GM18861 (cell line): Measurements from ENCODE around the gene TMEM39B.
"Not testable (repeated sequence)": the region's sequence is repeated elsewhere in the genome, so short reads cannot be mapped to it uniquely, and the experiment has no call there.

ENCODE experiments used
- ATAC-seq: cut with Tn5 transposase; IDR thresholded peaks from one replicate; pipeline ENCODE4 v1.9.1; 2021; ENCODE audit not compliant: unreplicated experiment

Gene TMEM39B

DNA sequence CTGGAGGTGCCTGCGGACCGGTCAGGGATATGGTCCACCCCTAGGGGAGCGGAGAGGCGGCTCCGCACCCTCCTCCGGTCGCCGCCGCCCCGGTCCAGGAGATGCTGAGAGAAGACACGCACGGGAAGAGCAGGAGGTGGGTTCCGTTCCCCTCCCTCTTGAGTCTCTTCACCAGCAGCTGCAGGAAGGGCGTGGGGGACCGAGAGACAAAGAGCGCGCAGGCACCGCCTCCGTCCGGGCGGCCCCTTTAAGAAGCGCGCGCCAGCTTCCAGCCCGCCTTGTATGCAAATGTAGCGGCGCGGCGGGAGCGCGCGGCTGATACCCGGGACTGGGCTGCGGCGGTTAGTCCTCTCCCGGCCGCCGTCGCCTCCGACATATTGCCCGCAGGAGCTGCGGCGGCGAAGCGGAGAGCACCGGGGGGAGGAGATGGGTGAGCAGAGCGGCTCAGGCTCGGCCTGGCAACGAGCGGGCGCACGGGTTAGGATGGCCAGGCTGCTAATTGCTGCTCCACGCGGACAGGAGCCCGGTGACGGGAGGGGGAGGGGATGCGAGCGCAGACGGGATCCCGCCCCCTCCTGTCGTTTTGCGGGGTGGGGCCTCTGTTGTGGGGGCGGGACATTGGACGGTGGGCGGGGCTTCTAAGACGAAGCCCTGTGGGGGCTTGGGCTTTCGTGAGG lies at the start of gene TMEM39B:
Gene TMEM39B (plus strand): TSS at position 318 of the 677 bp plus-strand sequence. CDS start 109 bp downstream, at position 427.
- ATAC-seq, result peak; percentile 82

DNA sequence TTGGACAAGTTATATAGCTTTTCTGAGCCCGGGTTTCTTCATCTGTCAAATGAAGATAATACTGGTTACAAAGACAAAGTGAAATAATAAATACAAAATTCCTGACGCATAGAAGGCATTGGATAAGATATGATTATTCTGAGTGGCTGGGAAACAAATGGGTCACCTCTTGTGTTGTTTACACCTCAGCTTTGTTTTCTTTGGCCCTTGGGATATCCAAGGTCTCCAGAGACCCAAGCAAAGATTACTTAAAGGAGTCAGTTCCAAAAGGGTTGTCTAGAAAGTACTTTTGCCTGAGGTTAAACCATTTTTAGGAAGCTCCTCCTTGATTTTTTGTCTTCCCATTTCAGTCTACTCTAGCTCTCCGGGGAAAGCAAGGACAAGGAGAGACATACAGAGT lies 49.4 kb upstream of the TMEM39B start:
- no peak for ATAC-seq

DNA sequence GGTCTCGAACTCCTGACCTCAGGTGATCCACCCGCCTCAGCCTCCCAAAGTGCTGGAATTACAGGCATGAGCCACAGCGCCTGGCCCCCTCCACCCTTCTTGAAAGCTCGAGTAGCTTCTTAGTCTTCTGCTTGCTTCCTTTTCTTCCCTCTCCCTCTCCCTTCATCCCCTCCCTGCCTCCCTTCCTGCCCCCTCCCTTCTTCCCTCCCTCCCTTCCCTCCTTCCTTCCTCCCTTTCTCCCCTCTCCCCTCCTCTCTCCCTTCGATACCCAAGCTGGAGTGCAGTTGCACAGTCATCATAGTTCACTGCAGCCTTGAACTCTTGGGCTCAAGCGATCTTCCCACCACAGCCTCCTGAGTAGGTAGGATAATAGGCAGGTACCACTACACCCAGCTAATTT lies 47.2 kb upstream of the TMEM39B start:
- no peak for ATAC-seq

DNA sequence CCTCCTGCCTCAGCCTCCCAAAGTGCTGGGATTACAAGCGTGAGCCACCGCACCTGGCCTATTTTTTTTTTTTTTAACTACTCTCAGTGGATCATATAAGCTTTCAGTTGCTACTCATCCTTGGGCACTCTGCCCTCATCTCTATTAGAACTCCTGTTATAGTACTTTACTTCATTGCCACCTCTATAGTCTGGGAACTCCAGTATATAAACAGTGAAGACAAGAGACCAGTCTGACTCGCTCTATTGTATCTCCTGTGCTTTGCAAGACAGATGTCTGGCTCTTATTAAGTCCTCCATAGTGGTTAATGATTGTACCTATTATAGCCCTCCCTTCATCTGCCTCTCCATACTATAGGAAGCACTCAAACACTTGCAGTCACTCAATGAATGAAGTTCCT lies 44.0 kb upstream of the TMEM39B start:
- ATAC-seq, result no peak

DNA sequence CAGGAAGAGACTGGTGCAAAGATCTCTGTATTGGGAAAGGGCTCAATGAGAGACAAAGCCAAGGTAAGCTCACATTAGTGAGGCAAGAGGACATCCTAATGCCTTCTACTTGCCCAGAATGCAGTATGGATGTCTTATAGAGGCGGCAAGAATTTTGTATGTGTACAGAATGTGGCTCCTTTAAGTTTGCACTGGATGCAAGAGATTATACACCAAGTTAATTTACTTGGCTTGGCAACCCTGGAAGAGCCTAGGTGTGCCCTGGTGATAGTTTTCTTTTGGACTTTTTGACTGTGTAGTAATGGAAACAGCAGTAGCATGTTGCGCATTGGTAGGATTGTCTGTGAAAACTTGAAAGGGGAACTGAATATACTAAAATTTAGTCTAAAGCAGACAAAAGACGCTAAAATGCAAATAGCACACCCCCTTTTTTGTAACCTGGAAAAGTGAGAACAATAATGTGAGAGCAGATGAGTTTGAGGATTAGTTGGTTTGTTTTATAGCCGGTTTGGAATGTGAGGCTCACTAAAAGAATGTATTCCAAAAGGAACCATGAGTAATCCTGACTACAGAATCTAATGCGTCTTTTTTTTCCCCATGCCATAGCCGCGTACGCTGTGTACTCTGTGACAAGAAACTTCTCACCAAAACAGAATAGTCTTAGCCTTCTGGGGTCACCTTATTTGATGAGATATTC lies 41.0 kb upstream of the TMEM39B start:
- ATAC-seq, result no peak

DNA sequence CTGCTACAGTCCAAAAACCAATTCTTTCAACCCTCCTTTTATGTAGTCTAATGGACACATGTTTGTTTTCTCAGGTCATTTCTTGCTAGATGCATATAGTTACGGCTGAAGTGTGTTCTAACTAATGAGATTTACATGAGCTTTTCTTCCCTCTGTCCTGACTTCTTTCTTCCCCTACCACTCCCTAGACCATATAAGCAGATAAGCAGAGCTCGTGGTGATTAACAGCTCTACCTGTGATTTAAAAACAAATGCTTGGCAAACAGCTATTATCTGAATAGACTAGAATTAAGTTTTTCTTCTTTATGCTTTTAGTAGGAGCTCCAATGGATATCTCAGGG lies 40.5 kb upstream of the TMEM39B start:
- no peak for ATAC-seq

DNA sequence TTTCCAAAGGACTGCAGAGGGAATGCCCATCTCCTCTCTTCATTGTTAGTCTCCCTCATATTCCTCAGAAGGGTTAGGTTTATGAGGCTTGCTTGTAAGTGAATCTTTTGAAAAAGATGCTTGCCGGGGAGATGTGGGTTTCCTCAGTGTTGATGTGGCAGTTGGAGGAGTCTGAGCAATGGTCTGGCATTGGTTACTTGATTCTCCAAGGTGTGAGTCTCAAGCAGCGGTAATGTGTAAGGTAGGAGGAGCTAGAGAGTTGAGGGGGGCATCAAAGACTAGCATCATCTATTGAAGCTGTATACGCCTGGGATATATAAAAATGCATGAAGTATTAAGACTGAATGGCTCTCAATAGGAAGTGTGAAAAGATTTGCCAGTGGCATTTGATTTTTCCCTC lies 37.6 kb upstream of the TMEM39B start:
- no peak for ATAC-seq

DNA sequence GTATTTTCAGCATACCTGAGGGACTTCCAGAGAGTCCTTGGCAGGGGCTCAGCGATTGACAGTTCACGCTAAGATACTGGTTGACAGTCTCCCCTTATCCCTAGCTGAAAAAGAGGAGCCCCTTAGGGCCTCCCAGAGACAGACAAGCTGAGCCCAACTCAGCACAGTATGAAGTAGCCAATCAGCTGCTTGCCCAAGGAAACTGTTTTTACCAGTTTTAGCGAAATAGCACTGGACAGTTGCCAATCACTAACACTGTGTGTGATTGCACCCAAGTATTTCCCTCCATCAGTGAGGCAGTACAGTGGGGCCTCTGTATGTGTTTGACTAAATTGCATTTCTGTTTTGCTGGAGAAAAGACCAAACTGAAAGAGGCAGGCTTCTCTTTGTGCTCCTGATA lies 32.0 kb upstream of the TMEM39B start:
- ATAC-seq, result no peak

DNA sequence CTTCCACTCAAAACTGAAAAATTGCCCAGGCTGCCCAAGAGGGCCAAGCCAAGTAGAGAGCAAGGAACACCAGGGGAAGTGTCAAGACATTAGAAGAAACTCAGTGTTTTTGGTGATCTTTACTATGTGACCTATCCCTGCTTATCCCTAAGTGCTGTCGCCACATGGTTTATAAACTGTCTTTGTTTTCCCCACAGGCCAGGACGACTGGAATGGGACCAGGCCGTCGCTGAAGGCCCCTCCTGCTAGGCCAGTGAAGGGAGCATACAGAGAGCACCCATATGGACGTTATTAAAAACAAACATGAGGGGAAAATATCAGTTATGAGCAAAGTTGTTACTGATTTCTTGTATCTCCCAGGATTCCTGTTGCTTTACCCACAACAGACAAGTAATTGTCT lies 30.4 kb upstream of the TMEM39B start:
- no peak for ATAC-seq

DNA sequence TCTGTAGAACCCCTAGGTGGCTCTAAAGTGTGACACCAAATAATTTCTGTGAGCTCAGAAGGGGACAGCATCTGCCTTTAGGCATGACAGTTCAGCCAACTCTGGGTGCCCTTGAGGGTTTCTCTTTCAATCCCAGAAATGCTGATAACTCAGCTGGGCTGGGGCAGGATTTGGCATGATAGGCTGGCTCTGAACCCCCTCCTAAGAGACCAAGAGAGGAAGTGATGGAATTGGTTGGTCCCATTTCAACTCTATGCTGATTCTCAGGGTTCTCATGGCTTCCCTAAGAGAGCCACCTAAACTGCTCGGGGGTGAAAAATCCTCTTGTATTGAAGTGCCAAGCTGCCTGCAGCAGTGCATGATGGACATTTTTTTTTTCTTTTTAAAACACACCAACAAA lies 28.5 kb upstream of the TMEM39B start:
- no peak for ATAC-seq

DNA sequence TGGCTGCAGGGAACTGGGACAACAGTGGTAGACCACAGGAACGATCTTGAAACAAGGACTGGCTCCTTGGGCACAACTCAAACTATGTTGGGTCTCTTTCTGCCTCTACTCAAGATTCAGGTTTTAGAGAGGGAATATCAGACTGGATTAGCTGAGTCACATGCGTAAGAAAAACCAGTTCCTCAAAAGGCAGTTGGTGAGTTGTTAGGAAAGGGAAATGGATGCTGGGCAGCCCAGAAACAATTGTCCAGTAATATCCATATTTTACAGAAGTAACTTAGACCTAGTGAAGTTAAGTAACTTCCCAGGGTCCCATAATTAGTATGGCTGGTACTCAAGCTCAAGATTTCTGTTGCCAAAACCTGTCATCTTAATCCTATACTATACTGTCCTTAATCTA lies 27.0 kb upstream of the TMEM39B start:
- ATAC-seq, result no peak

DNA sequence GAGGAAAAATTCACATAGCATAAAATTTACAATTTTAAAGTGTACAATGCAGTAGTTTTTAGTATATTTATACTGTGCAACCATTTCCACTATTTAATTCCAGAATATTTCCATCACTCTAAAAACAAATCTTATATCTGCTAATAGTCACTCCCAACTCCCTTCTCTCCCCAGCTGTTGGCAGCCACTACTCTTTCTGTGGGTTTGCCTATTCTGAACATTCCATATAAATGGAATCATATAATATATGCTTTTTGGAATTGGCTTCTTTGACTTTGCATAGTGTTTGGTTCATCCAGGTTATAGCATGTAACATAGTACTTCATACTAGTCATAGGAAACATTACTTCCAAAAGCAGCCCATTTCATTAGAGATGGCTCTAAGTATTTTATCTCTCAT lies 25.0 kb upstream of the TMEM39B start:
- no peak for ATAC-seq

DNA sequence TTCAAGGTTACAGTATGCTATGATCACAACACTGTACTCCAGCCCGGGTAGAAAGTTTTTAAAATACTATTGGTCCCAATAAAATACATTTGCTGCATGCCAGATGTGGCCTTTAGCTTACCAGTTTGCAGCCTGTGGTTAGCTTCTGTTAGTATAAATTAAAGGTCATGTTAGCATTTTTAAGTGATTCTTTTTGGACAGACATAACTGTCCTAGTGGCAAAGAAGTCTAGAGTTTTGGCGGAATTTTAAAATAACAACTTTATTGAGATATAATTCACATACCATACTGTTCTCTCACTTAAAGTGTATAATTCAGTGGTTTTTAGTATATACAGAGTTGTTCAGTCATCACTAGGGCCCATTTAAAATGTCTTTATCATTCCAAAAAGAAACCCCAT lies 24.3 kb upstream of the TMEM39B start:
- no peak for ATAC-seq

DNA sequence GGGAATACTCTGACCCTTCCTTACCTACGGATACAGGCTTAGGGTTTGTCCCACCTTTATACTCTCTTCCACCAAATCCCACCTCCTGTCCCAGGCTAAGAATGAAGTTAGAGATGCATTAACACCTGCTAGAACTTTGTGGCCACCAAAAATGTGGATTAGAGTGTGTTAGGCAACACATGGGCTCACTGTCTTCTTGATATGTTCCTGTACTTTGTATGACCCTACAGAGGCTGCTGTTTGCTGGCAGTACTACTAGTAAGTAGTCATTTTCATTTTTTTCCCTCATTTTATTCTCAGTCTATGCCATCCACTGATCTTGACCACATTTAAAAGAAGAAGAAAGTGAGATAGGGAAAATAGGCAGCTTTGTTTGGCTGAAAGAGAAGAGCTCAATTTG lies 21.0 kb upstream of the TMEM39B start:
- ATAC-seq, result no peak

DNA sequence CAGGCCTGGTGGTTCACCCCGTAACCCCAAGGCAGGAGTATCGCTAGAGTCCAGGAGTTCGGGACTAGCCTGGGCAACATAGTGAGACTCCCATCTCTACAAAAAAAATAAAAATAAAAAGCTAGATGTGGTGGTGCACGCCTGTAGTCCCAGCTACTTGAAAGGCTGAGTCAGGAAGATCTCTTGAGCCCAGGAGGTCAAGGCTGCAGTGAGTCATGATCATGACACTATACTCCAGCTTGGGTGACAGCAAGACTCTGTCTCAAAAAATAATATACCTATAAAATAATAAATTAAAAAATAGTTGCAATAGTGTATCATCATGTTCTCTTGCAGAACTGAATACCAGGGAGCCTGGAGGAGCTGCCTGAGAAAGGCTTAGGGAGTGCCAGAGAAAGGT lies 19.9 kb upstream of the TMEM39B start:
- no peak for ATAC-seq

DNA sequence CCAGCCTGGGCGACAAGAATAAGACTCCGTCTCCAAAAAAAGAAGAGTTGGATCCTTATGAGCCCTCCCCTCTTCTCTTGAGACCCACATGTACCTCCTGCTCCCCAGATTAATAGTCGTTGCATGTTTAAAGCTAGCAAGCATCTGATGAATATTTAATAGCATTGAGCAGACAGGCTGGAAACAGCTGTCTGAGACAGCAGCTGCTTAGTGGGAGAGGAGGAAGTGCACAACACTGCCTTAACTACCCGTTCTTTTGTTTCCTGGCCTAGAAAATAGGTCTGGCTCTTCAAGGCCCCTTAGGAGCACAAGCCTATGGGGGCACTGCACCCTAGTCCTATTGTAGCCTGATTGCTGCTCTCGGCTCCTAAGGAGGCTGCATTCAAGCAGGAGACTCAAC lies 17.3 kb upstream of the TMEM39B start:
- ATAC-seq, result no peak

DNA sequence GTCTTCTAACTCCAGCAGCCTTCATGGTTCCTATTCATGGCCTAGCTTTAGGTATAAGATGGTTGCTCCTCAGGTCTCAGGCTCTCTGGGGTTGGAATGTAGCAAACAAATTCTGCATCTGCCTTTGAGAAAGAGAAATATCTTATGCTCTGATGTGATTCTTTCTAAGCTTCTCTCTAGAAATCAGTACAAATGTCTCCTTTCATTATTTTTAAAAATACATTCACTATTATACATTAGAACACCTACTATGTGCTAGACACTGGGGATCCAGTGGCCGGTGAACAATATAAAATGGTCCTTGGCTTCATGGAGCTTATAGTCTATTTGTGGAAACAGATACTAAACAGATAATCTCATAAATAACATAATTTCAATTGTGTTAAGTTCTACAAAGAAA lies 16.1 kb upstream of the TMEM39B start:
- no peak for ATAC-seq

DNA sequence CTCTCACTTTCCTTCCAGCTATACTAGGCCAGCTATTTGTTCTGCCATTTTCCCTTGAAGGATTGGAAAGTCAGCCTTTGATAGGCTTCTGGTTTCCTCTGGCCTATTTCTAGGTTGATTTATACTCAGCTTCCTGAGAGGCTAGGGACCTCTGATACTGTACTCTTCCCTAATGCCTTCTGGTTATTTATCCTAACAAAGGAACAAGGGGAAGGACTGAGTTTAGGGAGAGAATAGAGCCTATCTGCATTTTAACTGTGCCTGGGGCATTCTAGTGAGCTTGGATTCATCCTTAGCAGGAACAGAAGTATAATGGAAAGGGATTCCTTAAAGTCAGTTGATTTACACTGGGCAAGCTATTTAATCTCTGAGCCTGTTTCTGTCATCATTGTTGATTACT lies 11.8 kb upstream of the TMEM39B start:
- ATAC-seq, result no peak

DNA sequence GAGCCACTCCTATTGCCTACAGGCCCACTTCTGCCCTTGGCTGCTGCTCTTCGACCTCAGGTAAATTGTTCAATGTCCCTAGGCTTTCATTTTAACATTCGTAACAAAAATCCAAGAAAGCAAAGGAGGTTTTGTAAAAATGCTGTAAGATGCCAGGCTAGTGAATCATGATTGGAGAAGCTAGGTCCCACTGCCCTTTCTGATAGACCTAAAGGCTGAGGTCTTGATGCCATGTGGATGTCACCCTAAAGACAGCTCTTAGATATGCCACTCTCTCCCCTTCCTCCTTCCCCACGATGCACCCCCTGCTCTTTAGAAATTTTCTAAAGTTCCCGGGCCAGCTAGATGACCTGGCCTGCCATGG lies 9.9 kb upstream of the TMEM39B start:
- no peak for ATAC-seq

DNA sequence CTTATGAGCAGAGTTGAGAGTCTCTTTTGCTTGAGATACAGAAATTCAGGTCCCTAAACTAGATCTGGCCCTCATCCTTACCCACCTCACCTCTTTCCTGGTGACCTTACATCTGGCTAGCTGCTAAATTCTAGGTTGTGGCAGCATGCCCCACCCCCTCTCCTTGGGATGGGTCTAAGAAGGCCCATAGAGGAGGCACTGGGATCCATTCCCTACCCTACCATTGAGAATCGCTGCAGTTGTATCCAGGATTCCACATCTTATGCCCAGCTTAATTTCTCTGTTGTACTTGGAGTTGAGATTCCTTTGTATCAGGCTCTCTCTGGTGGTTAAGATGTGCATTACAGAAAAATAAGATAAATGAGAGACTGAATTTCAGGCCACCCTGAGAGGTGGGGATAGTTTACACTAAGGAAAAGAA lies 9.5 kb upstream of the TMEM39B start:
- no peak for ATAC-seq

DNA sequence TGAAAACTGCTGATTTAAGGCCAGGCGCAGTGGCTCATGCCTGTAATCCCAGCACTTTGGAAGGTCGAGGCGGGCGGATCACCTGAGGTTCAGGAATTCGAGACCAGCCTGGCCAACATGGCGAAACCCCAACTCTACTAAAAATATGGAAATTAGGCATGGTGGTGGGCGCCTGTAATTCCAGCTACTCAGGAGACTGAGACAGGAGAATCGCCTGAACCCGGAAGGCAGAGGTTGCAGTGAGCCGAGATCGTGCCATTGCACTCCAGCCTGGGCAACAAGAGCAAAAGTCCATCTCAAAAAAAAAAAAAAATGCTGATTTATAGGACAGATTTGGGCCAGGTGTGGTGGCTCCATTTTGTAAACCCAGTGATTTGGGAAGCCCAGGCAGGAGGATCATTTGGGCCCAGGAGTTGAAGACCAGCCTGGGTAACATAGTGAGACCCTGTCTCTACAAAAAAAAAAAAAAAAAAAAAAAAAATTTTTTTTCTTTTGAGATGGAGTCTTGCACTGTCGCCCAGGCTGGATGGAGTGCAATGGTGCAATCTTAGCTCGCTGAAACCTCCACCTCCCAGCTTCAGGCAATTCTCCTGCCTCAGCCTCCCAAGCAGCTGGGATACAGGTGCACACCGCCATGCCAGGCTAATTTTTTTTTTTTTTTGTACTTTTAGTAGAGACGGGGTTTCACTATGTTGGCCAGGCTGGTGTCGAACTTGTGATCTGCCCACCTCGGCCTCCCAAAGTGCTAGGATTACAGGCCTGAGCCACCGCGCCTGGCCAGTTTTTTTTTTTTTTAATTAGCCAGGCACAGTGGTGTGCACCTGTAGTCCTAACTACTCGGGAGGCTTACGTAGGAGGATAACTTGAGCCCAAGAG lies 6.9 kb upstream of the TMEM39B start:
- ATAC-seq, result not testable (repeated sequence)

DNA sequence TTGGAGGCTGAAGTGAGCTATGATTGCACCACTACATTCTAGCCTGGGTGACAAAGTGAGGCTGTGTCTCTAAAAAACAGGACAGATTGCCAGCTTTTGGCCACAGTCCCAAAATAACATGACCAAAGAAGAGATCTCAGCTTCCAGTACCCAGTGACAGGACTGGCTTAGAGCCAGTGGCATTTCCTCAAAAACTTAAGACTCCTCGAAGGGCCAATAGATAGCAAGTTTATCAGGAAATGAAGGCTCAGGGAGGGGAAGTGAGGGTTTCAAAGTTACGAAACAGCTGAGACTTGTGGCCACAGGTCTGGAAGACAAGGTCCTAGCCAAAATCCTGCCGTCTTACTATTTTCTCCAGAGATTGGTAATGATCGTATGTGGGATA lies 6.3 kb upstream of the TMEM39B start:
- no peak for ATAC-seq
